SK-N-SH (cell line): ENCODE results near the gene BCL11A.

Experiments
- CTCF ChIP-seq: fragments of 200-600 bp; sonication (generic); IDR thresholded peaks from 2 replicates; pipeline ENCODE4 v1.6.1; 2017; ENCODE audit warnings: antibody characterized with exemption, mild to moderate bottlenecking, moderate library complexity
- ELF1 ChIP-seq: IDR thresholded peaks from 2 replicates; pipeline ENCODE4 v1.4.0; 2012
- EP300 ChIP-seq, 2 experiments: IDR thresholded peaks; 2 replicates each; pipeline versions ENCODE4 v1.4.0 to v1.6.1; 2012; ENCODE audit warnings: borderline replicate concordance in 1 of 2, low read depth in 1 of 2, low read length in 1 of 2
- MAX ChIP-seq: IDR thresholded peaks from 2 replicates; pipeline ENCODE4 v1.4.0; 2012; ENCODE audit warnings: low read depth
- POLR2AphosphoS5 ChIP-seq: IDR thresholded peaks from 2 replicates; pipeline ENCODE4 v1.6.1; 2012; ENCODE audit warnings: low read depth, low read length
- RAD21 ChIP-seq: IDR thresholded peaks from 2 replicates; pipeline ENCODE4 v1.6.1; 2012; ENCODE audit warnings: mild to moderate bottlenecking, low read length
- SIN3A ChIP-seq: IDR thresholded peaks from 2 replicates; pipeline ENCODE4 v1.6.1; 2012; ENCODE audit warnings: low read depth, mild to moderate bottlenecking, low read length, moderate library complexity, borderline replicate concordance
- SMC3 ChIP-seq: IDR thresholded peaks from 2 replicates; pipeline ENCODE4 v1.6.1; 2012; ENCODE audit warnings: low read depth, low read length, improper control_type of control experiment
- YY1 ChIP-seq: IDR thresholded peaks from 2 replicates; pipeline ENCODE4 v1.4.0; 2012; ENCODE audit warnings: low read depth, mild to moderate bottlenecking
- TF ChIP-seq, protein P1 (sequence below): IDR thresholded peaks from 2 replicates; pipeline ENCODE4 v1.6.1; 2012; ENCODE audit warnings: mild to moderate bottlenecking, low read depth, low read length, moderate library complexity

- TF ChIP-seq SIN3A: no peak
- no peak for TF ChIP-seq POLR2AphosphoS5
- TF ChIP-seq ELF1: no peak
- TF ChIP-seq CTCF: no peak
- TF ChIP-seq EP300 (IDR thresholded peaks at IDR 0.05; ENCODE audit: borderline replicate concordance in 1 of 2, low read depth in 1 of 2, low read length in 1 of 2): no peak
- TF ChIP-seq SMC3: no peak
- TF ChIP-seq YY1: no peak
- TF ChIP-seq, protein P1, sequence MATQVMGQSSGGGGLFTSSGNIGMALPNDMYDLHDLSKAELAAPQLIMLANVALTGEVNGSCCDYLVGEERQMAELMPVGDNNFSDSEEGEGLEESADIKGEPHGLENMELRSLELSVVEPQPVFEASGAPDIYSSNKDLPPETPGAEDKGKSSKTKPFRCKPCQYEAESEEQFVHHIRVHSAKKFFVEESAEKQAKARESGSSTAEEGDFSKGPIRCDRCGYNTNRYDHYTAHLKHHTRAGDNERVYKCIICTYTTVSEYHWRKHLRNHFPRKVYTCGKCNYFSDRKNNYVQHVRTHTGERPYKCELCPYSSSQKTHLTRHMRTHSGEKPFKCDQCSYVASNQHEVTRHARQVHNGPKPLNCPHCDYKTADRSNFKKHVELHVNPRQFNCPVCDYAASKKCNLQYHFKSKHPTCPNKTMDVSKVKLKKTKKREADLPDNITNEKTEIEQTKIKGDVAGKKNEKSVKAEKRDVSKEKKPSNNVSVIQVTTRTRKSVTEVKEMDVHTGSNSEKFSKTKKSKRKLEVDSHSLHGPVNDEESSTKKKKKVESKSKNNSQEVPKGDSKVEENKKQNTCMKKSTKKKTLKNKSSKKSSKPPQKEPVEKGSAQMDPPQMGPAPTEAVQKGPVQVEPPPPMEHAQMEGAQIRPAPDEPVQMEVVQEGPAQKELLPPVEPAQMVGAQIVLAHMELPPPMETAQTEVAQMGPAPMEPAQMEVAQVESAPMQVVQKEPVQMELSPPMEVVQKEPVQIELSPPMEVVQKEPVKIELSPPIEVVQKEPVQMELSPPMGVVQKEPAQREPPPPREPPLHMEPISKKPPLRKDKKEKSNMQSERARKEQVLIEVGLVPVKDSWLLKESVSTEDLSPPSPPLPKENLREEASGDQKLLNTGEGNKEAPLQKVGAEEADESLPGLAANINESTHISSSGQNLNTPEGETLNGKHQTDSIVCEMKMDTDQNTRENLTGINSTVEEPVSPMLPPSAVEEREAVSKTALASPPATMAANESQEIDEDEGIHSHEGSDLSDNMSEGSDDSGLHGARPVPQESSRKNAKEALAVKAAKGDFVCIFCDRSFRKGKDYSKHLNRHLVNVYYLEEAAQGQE: no peak
- no peak for TF ChIP-seq RAD21
- TF ChIP-seq MAX: no peak
These were observed 51.3 kb downstream of the BCL11A start for GRCh38 chr2:60502144-60502543.
